GM18519 (cell line): ENCODE data around the gene DRAP1.
"Not testable (repeated sequence)": the region's sequence is repeated elsewhere in the genome, so short reads cannot be mapped to it uniquely, and the experiment has no call there.

Experiments used
- ATAC-seq: cut with Tn5 transposase; IDR thresholded peaks from one replicate; pipeline ENCODE4 v1.9.1; 2021; ENCODE audit warnings: mild to moderate bottlenecking, moderate library complexity; ENCODE audit not compliant: unreplicated experiment, low FRiP score

The DRAP1 gene

GRCh38 chr11:65922565-65922964, 3.3 kb downstream of the DRAP1 start:
- no peak for ATAC-seq

- no peak for ATAC-seq
Observed at GRCh38 chr11:65925397-65925796, 6.2 kb downstream of the DRAP1 start.

GRCh38 chr11:65927904-65928397, 8.7 kb downstream of the DRAP1 start:
- ATAC-seq = no peak

- no peak for ATAC-seq
Observed at GRCh38 chr11:65928667-65929066, 9.4 kb downstream of the DRAP1 start.

- no peak for ATAC-seq
Observed at GRCh38 chr11:65931773-65932557, 12.7 kb downstream of the DRAP1 start.

GRCh38 chr11:65932558-65932919, 13.3 kb downstream of the DRAP1 start:
- ATAC-seq = no peak

GRCh38 chr11:65934014-65934413, 14.8 kb downstream of the DRAP1 start:
- no peak for ATAC-seq

GRCh38 chr11:65937766-65938165, 18.5 kb downstream of the DRAP1 start:
- ATAC-seq = no peak

GRCh38 chr11:65941720-65942310, 22.6 kb downstream of the DRAP1 start:
- no peak for ATAC-seq

- no peak for ATAC-seq
Observed at GRCh38 chr11:65942531-65942930, 23.3 kb downstream of the DRAP1 start.

GRCh38 chr11:65944191-65944590, 25.0 kb downstream of the DRAP1 start:
- ATAC-seq = no peak

- no peak for ATAC-seq
Observed at GRCh38 chr11:65944767-65945166, 25.5 kb downstream of the DRAP1 start.

GRCh38 chr11:65945430-65945911, 26.2 kb downstream of the DRAP1 start, which contains the start of gene TSGA10IP:
TSS of gene TSGA10IP (plus strand) at chr11:65945480. CDS start at chr11:65945676, 196 bp downstream.
- ATAC-seq = no peak

- no peak for ATAC-seq
Observed at GRCh38 chr11:65945941-65946558, 26.8 kb downstream of the DRAP1 start.

- ATAC-seq = no peak
Observed at GRCh38 chr11:65946655-65947054, 27.4 kb downstream of the DRAP1 start.

- no peak for ATAC-seq
Observed at GRCh38 chr11:65947133-65947532, 27.9 kb downstream of the DRAP1 start.

GRCh38 chr11:65947603-65948125, 28.4 kb downstream of the DRAP1 start:
- ATAC-seq = no peak

GRCh38 chr11:65950711-65951110, 31.5 kb downstream of the DRAP1 start:
- ATAC-seq = not testable (repeated sequence)

GRCh38 chr11:65951641-65952040, 32.4 kb downstream of the DRAP1 start:
- not testable (repeated sequence) for ATAC-seq

GRCh38 chr11:65952052-65952521, 32.9 kb downstream of the DRAP1 start:
- no peak for ATAC-seq

- no peak for ATAC-seq
Observed at GRCh38 chr11:65953471-65953870, 34.2 kb downstream of the DRAP1 start.
